VCaP (cell line): ENCODE measurements around the gene CNKSR3.

Source experiments
- H3K27ac ChIP-seq: fragments of 450-650 bp; 2 replicates; pipeline ENCODE4 v1.5.1; 2017
- CTCF ChIP-seq: fragments of 450-650 bp; conservative IDR thresholded peaks from 2 replicates; pipeline ENCODE4 v1.5.1; 2017; ENCODE audit warnings: mild to moderate bottlenecking, moderate library complexity

Gene CNKSR3

GRCh38 chr6:154536999-154537398 lies 26.5 kb upstream of the CNKSR3 start:
- no peak overlapping the region for H3K27ac ChIP-seq
- TF ChIP-seq CTCF: no peak

- H3K27ac ChIP-seq: no peak overlapping the region
- TF ChIP-seq CTCF: no peak
These were observed 25.8 kb upstream of the CNKSR3 start for GRCh38 chr6:154536255-154536654.

GRCh38 chr6:154535851-154536250 lies 25.4 kb upstream of the CNKSR3 start:
- no peak overlapping the region for H3K27ac ChIP-seq
- no peak for TF ChIP-seq CTCF

GRCh38 chr6:154535147-154535546 lies 24.7 kb upstream of the CNKSR3 start:
- no peak overlapping the region for H3K27ac ChIP-seq
- TF ChIP-seq CTCF: no peak

GRCh38 chr6:154534531-154534930 lies 24.0 kb upstream of the CNKSR3 start:
- no peak overlapping the region for H3K27ac ChIP-seq
- TF ChIP-seq CTCF: no peak

- H3K27ac ChIP-seq: no peak overlapping the region
- TF ChIP-seq CTCF: no peak
These were observed 21.9 kb upstream of the CNKSR3 start for GRCh38 chr6:154532426-154532825.

- H3K27ac ChIP-seq: no peak overlapping the region
- no peak for TF ChIP-seq CTCF
These were observed 19.5 kb upstream of the CNKSR3 start for GRCh38 chr6:154529957-154530356.
